Measurements from ENCODE around the gene ABCA4.

GRCh38 chr1:93967306-93967705 is 153.6 kb downstream of the ABCA4 start:
- TF ChIP-seq, protein P1, sequence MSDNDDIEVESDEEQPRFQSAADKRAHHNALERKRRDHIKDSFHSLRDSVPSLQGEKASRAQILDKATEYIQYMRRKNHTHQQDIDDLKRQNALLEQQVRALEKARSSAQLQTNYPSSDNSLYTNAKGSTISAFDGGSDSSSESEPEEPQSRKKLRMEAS (IDR thresholded peaks at IDR 0.05), result no peak
- no peak for TF ChIP-seq EZH2phosphoT487 (IDR thresholded peaks at IDR 0.05; ENCODE audit: borderline replicate concordance)
- TF ChIP-seq POLR2AphosphoS5 (IDR thresholded peaks at IDR 0.05; ENCODE audit: low read depth, low read length), result no peak
- TF ChIP-seq YY1 (IDR thresholded peaks at IDR 0.05; ENCODE audit: extremely low read depth, insufficient replicate concordance, low read depth, low read length), result no peak
- TF ChIP-seq, protein P2, sequence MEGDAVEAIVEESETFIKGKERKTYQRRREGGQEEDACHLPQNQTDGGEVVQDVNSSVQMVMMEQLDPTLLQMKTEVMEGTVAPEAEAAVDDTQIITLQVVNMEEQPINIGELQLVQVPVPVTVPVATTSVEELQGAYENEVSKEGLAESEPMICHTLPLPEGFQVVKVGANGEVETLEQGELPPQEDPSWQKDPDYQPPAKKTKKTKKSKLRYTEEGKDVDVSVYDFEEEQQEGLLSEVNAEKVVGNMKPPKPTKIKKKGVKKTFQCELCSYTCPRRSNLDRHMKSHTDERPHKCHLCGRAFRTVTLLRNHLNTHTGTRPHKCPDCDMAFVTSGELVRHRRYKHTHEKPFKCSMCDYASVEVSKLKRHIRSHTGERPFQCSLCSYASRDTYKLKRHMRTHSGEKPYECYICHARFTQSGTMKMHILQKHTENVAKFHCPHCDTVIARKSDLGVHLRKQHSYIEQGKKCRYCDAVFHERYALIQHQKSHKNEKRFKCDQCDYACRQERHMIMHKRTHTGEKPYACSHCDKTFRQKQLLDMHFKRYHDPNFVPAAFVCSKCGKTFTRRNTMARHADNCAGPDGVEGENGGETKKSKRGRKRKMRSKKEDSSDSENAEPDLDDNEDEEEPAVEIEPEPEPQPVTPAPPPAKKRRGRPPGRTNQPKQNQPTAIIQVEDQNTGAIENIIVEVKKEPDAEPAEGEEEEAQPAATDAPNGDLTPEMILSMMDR (IDR thresholded peaks at IDR 0.05 in 2 of 3, conservative IDR thresholded peaks at IDR 0.05 in 1 of 3; ENCODE audit: borderline replicate concordance in 1 of 3, insufficient read depth in 1 of 3, low read depth in 2 of 3, low read length in 2 of 3), result no peak
- TF ChIP-seq CEBPB (IDR thresholded peaks at IDR 0.05; ENCODE audit: low read depth), result no peak
- TF ChIP-seq EZH2 (IDR thresholded peaks at IDR 0.05), result no peak
- TF ChIP-seq SP1 (IDR thresholded peaks at IDR 0.05; ENCODE audit: low read depth), result no peak
- TF ChIP-seq ZBTB33 (IDR thresholded peaks at IDR 0.05; ENCODE audit: extremely low read depth, insufficient replicate concordance, low read length), result no peak
- TF ChIP-seq POLR2A (IDR thresholded peaks at IDR 0.05; ENCODE audit: borderline replicate concordance, extremely low read depth, insufficient read depth, insufficient read length), result no peak
- no peak for TF ChIP-seq JUND (IDR thresholded peaks at IDR 0.05)
- TF ChIP-seq TCF7L2 (IDR thresholded peaks at IDR 0.05; ENCODE audit: borderline replicate concordance, extremely low read depth, insufficient read depth, insufficient read length), result no peak
- TF ChIP-seq ZFX (IDR thresholded peaks at IDR 0.05), result no peak
- TF ChIP-seq SIN3A (IDR thresholded peaks at IDR 0.05; ENCODE audit: low read depth), result no peak
